B cell (primary cell): ENCODE data around the gene CCDC50. TPM values are rescaled to one million over a fixed set of nuclear protein-coding genes. Genes with fewer than 3 reads are reported as not detected.

Experiments
- ATAC-seq: fragments of 200-7000 bp; cut with Tn5 transposase; one replicate; pipeline ENCODE4 v1.10.0; 2021; ENCODE audit warnings: low read depth, mild to moderate bottlenecking, moderate number of reproducible peaks, moderate library complexity
- CTCF ChIA-PET: fragments of 350-600 bp; sonication (Branson Sonifier 250); formaldehyde crosslinking; loops from one replicate; lab custom pipeline; 2021; ENCODE audit warnings: antibody characterized with exemption, inconsistent platforms; lab: Charles Lee
- POLR2A ChIA-PET: fragments of 350-600 bp; sonication (Branson Sonifier 250); formaldehyde crosslinking; loops from one replicate; lab custom pipeline; 2021; ENCODE audit warnings: antibody characterized with exemption; lab: Charles Lee
- DNase-seq: peaks from one replicate; pipeline ENCODE4 v3.0.0; 2013
- H2AFZ ChIP-seq: 2 replicates; pipeline ENCODE4 v1.6.1; 2012; ENCODE audit warnings: mild to moderate bottlenecking, low read depth, low read length; ENCODE audit not compliant: insufficient read depth, poor library complexity, severe bottlenecking
- H3K27ac ChIP-seq, 2 donors: 1 replicate in 1 of 2; 2 replicates in 1 of 2; pipeline ENCODE4 v1.5.1; 2012 to 2013; ENCODE audit warnings: low read length in 2 of 2, mild to moderate bottlenecking in 2 of 2, moderate library complexity in 1 of 2
- H3K27me3 ChIP-seq, 4 experiments: fragments of 200-600 bp in 1 of 4; sonication (generic) in 1 of 4; replicated peaks in 1 of 4; 1 replicate in 2 of 4; 2 replicates in 2 of 4; pipeline versions ENCODE4 v1.6.1 to v1.7.0; 2013 to 2016; ENCODE audit warnings: low read length in 3 of 4, mild to moderate bottlenecking in 2 of 4, mixed read lengths in 1 of 4, moderate library complexity in 1 of 4; ENCODE audit not compliant: insufficient read depth in 4 of 4, control insufficient read depth in 3 of 4; ENCODE audit errors: control extremely low read depth in 1 of 4
- H3K36me3 ChIP-seq, 2 experiments: replicated peaks in 1 of 2; 1 replicate in 1 of 2; 2 replicates in 1 of 2; pipeline versions ENCODE4 v1.6.1 to v1.7.1; 2013; ENCODE audit warnings: low read length in 1 of 2; ENCODE audit not compliant: insufficient read depth in 2 of 2, control insufficient read depth in 1 of 2; ENCODE audit errors: control extremely low read depth in 1 of 2, extremely low read depth in 1 of 2
- H3K4me1 ChIP-seq, 2 donors: fragments of 200-600 bp in 1 of 2; sonication (generic) in 1 of 2; 1 replicate in 1 of 2; 2 replicates in 1 of 2; pipeline versions ENCODE4 v1.5.1 to v1.6.1; 2013 to 2017; ENCODE audit warnings: low read length in 2 of 2; ENCODE audit not compliant: control insufficient read depth in 2 of 2, insufficient read depth in 2 of 2
- H3K4me2 ChIP-seq: replicated peaks from 2 replicates; pipeline ENCODE3; 2012; ENCODE audit warnings: mild to moderate bottlenecking, low read depth, low read length; ENCODE audit not compliant: poor library complexity, severe bottlenecking
- H3K4me3 ChIP-seq, 5 experiments: fragments of 200-600 bp in 1 of 5; sonication (generic) in 1 of 5; 1 replicate in 3 of 5; 2 replicates in 2 of 5; pipeline versions ENCODE4 v1.5.1 to v1.7.0; 2011 to 2016; ENCODE audit warnings: low read length in 4 of 5, mild to moderate bottlenecking in 4 of 5, low read depth in 2 of 5, control low read depth in 1 of 5, moderate library complexity in 1 of 5; ENCODE audit not compliant: insufficient read depth in 1 of 5; ENCODE audit errors: control extremely low read depth in 1 of 5, extremely low read depth in 1 of 5
- H3K79me2 ChIP-seq: fragments of 200-600 bp; sonication (generic); one replicate; pipeline ENCODE4 v1.6.0; 2016; ENCODE audit warnings: low read length; ENCODE audit not compliant: control insufficient read depth, insufficient read depth
- H3K9ac ChIP-seq: fragments of 200-600 bp; sonication (generic); 2 replicates; pipeline ENCODE4 v1.6.1; 2017; ENCODE audit warnings: mild to moderate bottlenecking, low read length, moderate library complexity
- H3K9me3 ChIP-seq, 3 donors: one replicate each; pipeline versions ENCODE4 v1.6.1 to v1.7.1; 2013; ENCODE audit warnings: low read length in 2 of 3; ENCODE audit not compliant: control insufficient read depth in 2 of 3, insufficient read depth in 1 of 3; ENCODE audit errors: control extremely low read depth in 1 of 3
- H4K20me1 ChIP-seq: 2 replicates; pipeline ENCODE4 v1.6.0; 2012; ENCODE audit warnings: mild to moderate bottlenecking, low read length; ENCODE audit not compliant: insufficient read depth, control insufficient read depth, poor library complexity, severe bottlenecking
- H3K27ac Mint-ChIP-seq: one replicate; pipeline ENCODE4 v1.8.0; 2021; ENCODE audit warnings: mixed read lengths
- H3K27me3 Mint-ChIP-seq: one replicate; pipeline ENCODE4 v1.8.0; 2021; ENCODE audit warnings: mixed read lengths
- H3K4me1 Mint-ChIP-seq: one replicate; pipeline ENCODE4 v1.8.0; 2021; ENCODE audit warnings: mixed read lengths
- H3K4me3 Mint-ChIP-seq: one replicate; pipeline ENCODE4 v1.8.0; 2021; ENCODE audit warnings: mixed read lengths
- H3K9me3 Mint-ChIP-seq: one replicate; pipeline ENCODE4 v1.8.0; 2022; ENCODE audit warnings: mixed read lengths; ENCODE audit not compliant: insufficient read depth
- CTCF ChIP-seq: fragments of 200-600 bp; IDR thresholded peaks from one replicate; pipeline ENCODE4 v1.8.0; 2022; ENCODE audit warnings: antibody characterized with exemption, mild to moderate bottlenecking
- EZH2 ChIP-seq: IDR thresholded peaks from 2 replicates; pipeline ENCODE4 v1.6.1; 2012; ENCODE audit warnings: borderline replicate concordance, low read depth, mild to moderate bottlenecking, moderate library complexity, low read length; ENCODE audit not compliant: insufficient read depth, poor library complexity, severe bottlenecking
- WGBS: methylation state at CpG from one replicate; pipeline ENCODE4 v1.1.5; 2013; ENCODE audit warnings: missing lambda C conversion rate; ENCODE audit not compliant: insufficient coverage; 5-methylcytosine and 5-hydroxymethylcytosine counted together
- intact Hi-C: fragments of 100-400 bp; cut with micrococcal nuclease; formaldehyde crosslinking; loops from one replicate; pipeline ENCODE4 v1.10.0; 2022
- polyA plus RNA-seq: library from polyadenylated mRNA; depleted of rRNA; stranded (reverse); fragments of >200 nt; gene quantifications from 2 replicates; pipeline ENCODE4 v1.2.3, GENCODE V29; 2012
- total RNA-seq, 2 donors: library from RNA; stranded (reverse); fragments of 120-200 nt in 1 of 2; gene quantifications; 1 replicate in 1 of 2; 2 replicates in 1 of 2; pipeline versions ENCODE4 v1.2.3 to v1.2.4, GENCODE V29; 2013 to 2022

CCDC50 gene
- total and polyA plus RNA-seq, 2 donors (not counting 1 experiment from before 2014, with no cell fraction given): 48.7 to 121 TPM

- no CpG with 5 or more reads among the region's 1 CpG for WGBS
- POLR2A ChIA-PET: no interaction called here
Measured at GRCh38 chr3:191340966-191341365, 11.8 kb downstream of the CCDC50 start.

More at GRCh38 chr3:191340966-191341365, 11.8 kb downstream of the CCDC50 start:
- Mint-ChIP-seq H3K27me3 (no peaks in the 10 kb centered on the region), H3K4me1 (peaks cover 91% of the 10 kb centered on the region), H3K27ac (no peak overlapping the region), H3K4me3 (no peak overlapping the region), H3K9me3 (no peaks in the 10 kb centered on the region)
- H2AFZ ChIP-seq: no peak overlapping the region
- H3K36me3 ChIP-seq: peaks cover 2 to 3% of the 10 kb centered on the region in 2 experiments
- ATAC-seq (no peak), DNase-seq (no peak)
- CTCF ChIA-PET: interaction anchor here (1.5 to 2.4 kb wide), 2 partner anchors 11 to 97 kb away, joined by 4 to 7 read pairs; partner anchors contain the start of genes CCDC50 and UTS2B
- intact Hi-C loops: no loop called here
- no peak overlapping the region for H3K9ac ChIP-seq
- H3K4me2 ChIP-seq: no peak overlapping the region
- no peak overlapping the region for H3K4me3 ChIP-seq
- H3K27me3 ChIP-seq: no peaks in the 10 kb centered on the region
- no peaks in the 10 kb centered on the region for H3K9me3 ChIP-seq
- H3K4me1 ChIP-seq: peaks cover 28 to 70% of the 10 kb centered on the region in 2 donors
- peaks cover 35% of the 10 kb centered on the region for H4K20me1 ChIP-seq
- TF ChIP-seq CTCF (no peak), EZH2 (no peak)
- H3K27ac ChIP-seq: no peak overlapping the region
- peaks cover 100% of the 10 kb centered on the region for H3K79me2 ChIP-seq
